ENCODE measurements around the gene TMEM62. TPM values are rescaled to one million over a fixed set of nuclear protein-coding genes. Genes with fewer than 3 reads are reported as not detected.

TMEM62 gene
- total and polyA plus RNA-seq, 2 donors (not counting 1 experiment from before 2014, with no cell fraction given): 18.6 to 65.3 TPM

DNA sequence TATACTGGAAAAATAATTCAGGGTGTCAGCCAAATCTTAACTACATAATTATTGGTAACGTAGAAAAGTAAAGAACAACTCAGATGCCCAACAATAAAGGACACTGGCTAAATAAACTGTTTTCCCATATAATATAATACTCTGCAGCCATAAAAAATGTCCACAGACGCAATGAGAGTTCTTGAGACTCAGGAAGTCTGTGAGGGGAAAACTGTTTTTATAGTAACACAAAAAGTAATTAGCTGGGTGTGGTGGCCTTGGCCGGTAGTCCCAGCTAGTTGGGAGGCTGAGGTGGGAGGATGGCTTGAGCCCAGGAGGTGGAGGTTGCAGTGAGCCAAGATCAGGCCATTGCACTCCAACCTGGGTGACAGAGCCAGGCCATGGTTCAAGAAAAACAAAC, 22.0 kb upstream of the TMEM62 start:
- Histone ChIP-seq H4K20me1 (ENCODE audit: control insufficient read depth, insufficient read depth, low read length, poor library complexity, severe bottlenecking) (no peaks in the 10 kb centered on the region), H3K4me1 (ENCODE audit: control insufficient read depth in 2 of 2, insufficient read depth in 2 of 2, low read length in 2 of 2) (peaks cover 3 to 5% of the 10 kb centered on the region in 2 donors), H2AFZ (ENCODE audit: insufficient read depth, low read depth, low read length, poor library complexity, severe bottlenecking) (no peak overlapping the region), H3K4me2 (replicated peaks; ENCODE audit: low read depth, low read length, poor library complexity, severe bottlenecking) (no peak overlapping the region), H3K27ac (ENCODE audit: low read length in 2 of 2) (no peak overlapping the region), H3K79me2 (ENCODE audit: control insufficient read depth, insufficient read depth, low read length) (peaks cover 2% of the 10 kb centered on the region), H3K9ac (ENCODE audit: low read length) (no peak overlapping the region), H3K27me3 (replicated peaks in 1 of 4; ENCODE audit: control extremely low read depth in 1 of 4, control insufficient read depth in 3 of 4, insufficient read depth in 4 of 4, low read length in 3 of 4) (no peaks in the 10 kb centered on the region), H3K9me3 (ENCODE audit: control extremely low read depth in 1 of 3, control insufficient read depth in 2 of 3, insufficient read depth in 1 of 3, low read length in 2 of 3) (no peaks in the 10 kb centered on the region), H3K4me3 (ENCODE audit: control extremely low read depth in 1 of 5, extremely low read depth in 1 of 5, insufficient read depth in 1 of 5, low read depth in 2 of 5, low read length in 4 of 5) (no peak overlapping the region), H3K36me3 (replicated peaks in 1 of 2; ENCODE audit: control extremely low read depth in 1 of 2, control insufficient read depth in 1 of 2, extremely low read depth in 1 of 2, insufficient read depth in 2 of 2, low read length in 1 of 2) (no peaks in the 10 kb centered on the region)
- H3K4me3 Mint-ChIP-seq: no peak overlapping the region
- intact Hi-C loops (cut with micrococcal nuclease): no loop called here
- no peaks in the 10 kb centered on the region for H3K27me3 Mint-ChIP-seq
- CTCF ChIA-PET: interaction anchor here (0.9 to 1.0 kb wide), 2 partner anchors 9 to 114 kb away, joined by 3 read pairs; no protein-coding TSS in a partner anchor
- H3K4me1 Mint-ChIP-seq: peaks cover 6% of the 10 kb centered on the region
- no peak overlapping the region for H3K27ac Mint-ChIP-seq
- POLR2A ChIA-PET: no interaction called here
- no peak for TF ChIP-seq EZH2 (IDR thresholded peaks at IDR 0.05; ENCODE audit: borderline replicate concordance, insufficient read depth, low read depth, low read length, poor library complexity, severe bottlenecking)
- TF ChIP-seq, protein P1, sequence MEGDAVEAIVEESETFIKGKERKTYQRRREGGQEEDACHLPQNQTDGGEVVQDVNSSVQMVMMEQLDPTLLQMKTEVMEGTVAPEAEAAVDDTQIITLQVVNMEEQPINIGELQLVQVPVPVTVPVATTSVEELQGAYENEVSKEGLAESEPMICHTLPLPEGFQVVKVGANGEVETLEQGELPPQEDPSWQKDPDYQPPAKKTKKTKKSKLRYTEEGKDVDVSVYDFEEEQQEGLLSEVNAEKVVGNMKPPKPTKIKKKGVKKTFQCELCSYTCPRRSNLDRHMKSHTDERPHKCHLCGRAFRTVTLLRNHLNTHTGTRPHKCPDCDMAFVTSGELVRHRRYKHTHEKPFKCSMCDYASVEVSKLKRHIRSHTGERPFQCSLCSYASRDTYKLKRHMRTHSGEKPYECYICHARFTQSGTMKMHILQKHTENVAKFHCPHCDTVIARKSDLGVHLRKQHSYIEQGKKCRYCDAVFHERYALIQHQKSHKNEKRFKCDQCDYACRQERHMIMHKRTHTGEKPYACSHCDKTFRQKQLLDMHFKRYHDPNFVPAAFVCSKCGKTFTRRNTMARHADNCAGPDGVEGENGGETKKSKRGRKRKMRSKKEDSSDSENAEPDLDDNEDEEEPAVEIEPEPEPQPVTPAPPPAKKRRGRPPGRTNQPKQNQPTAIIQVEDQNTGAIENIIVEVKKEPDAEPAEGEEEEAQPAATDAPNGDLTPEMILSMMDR (IDR thresholded peaks at IDR 0.05): no peak
- DNase-seq: no peak
- no CpG with 5 or more reads among the region's 3 CpGs for WGBS (ENCODE audit: insufficient coverage)
- no peak for ATAC-seq (ENCODE audit: low read depth)
- no peaks in the 10 kb centered on the region for H3K9me3 Mint-ChIP-seq (ENCODE audit: insufficient read depth)

DNA sequence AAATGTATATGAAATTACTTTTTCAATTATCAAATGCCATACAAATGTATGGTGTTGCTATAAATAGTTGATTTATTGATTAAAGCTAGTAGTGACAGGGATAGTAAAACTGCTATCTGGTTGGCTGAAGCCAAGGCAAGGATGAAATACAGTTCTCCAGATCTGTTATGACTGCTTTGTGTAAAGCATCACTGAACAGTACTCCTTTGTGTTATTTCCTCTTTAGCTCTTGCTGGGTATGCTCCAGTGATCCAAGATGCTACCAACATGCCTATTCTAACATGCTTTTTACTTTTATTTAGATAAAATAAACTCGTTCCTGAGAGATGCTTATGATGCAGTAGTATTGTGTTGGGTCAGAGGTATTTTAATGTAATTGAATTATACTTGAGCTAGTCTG, 15.1 kb upstream of the TMEM62 start:
- H2AFZ ChIP-seq (ENCODE audit: insufficient read depth, low read depth, low read length, poor library complexity, severe bottlenecking): peak overlapping the region; percentile 1
- Mint-ChIP-seq H3K4me3 (peak overlapping the region; percentile 15), H3K27me3 (no peaks in the 10 kb centered on the region), H3K4me1 (peaks cover 35% of the 10 kb centered on the region), H3K9me3 (ENCODE audit: insufficient read depth) (no peaks in the 10 kb centered on the region), H3K27ac (peak overlapping the region; percentile 87)
- H3K27ac ChIP-seq (ENCODE audit: low read length in 2 of 2): peak overlapping the region; percentile 60 to 68
- peak; percentile 64 for ATAC-seq (ENCODE audit: low read depth)
- POLR2A ChIA-PET: interaction anchor here (0.5 to 2.0 kb wide), 4 partner anchors 9 to 627 kb away, joined by 3 to 7 read pairs (median 6); partner anchors contain the start of genes TMEM62, UBR1 and ZNF106
- H3K79me2 ChIP-seq (ENCODE audit: control insufficient read depth, insufficient read depth, low read length): no peaks in the 10 kb centered on the region
- DNase-seq: peak; percentile 67
- peak overlapping the region in 1 of 5 experiments; percentile 33 for H3K4me3 ChIP-seq (ENCODE audit: control extremely low read depth in 1 of 5, extremely low read depth in 1 of 5, insufficient read depth in 1 of 5, low read depth in 2 of 5, low read length in 4 of 5)
- WGBS (ENCODE audit: insufficient coverage): no CpG with 5 or more reads among the region's 1 CpG
- no peaks in the 10 kb centered on the region for H3K36me3 ChIP-seq (replicated peaks in 1 of 2; ENCODE audit: control extremely low read depth in 1 of 2, control insufficient read depth in 1 of 2, extremely low read depth in 1 of 2, insufficient read depth in 2 of 2, low read length in 1 of 2)
- H3K9ac ChIP-seq (ENCODE audit: low read length): no peak overlapping the region
- intact Hi-C loops (cut with micrococcal nuclease): loop anchor here (1.0 to 2.0 kb wide), 2 partner anchors 12 to 15 kb away; partner anchors contain the start of genes TMEM62 and UBR1
- CTCF ChIA-PET: interaction anchor here (1.8 kb wide), 1 partner anchor 12 kb away, joined by 9 read pairs; the partner anchor contains the start of gene UBR1
- no peaks in the 10 kb centered on the region for H3K27me3 ChIP-seq (replicated peaks in 1 of 4; ENCODE audit: control extremely low read depth in 1 of 4, control insufficient read depth in 3 of 4, insufficient read depth in 4 of 4, low read length in 3 of 4)
- H3K4me2 ChIP-seq (replicated peaks; ENCODE audit: low read depth, low read length, poor library complexity, severe bottlenecking): peak overlapping the region; percentile 61
- no peaks in the 10 kb centered on the region for H4K20me1 ChIP-seq (ENCODE audit: control insufficient read depth, insufficient read depth, low read length, poor library complexity, severe bottlenecking)
- H3K9me3 ChIP-seq (ENCODE audit: control extremely low read depth in 1 of 3, control insufficient read depth in 2 of 3, insufficient read depth in 1 of 3, low read length in 2 of 3): no peaks in the 10 kb centered on the region
- no peak for TF ChIP-seq EZH2 (IDR thresholded peaks at IDR 0.05; ENCODE audit: borderline replicate concordance, insufficient read depth, low read depth, low read length, poor library complexity, severe bottlenecking)
- TF ChIP-seq, protein P1 (IDR thresholded peaks at IDR 0.05): no peak
- H3K4me1 ChIP-seq (ENCODE audit: control insufficient read depth in 2 of 2, insufficient read depth in 2 of 2, low read length in 2 of 2): peaks cover 27 to 33% of the 10 kb centered on the region in 2 donors

All from B cell (primary cell).